Keratinocyte (primary cell): ENCODE measurements around the gene SERGEF.

Source experiments
- CTCF ChIP-seq, 3 experiments: IDR thresholded peaks in 1 of 3; conservative IDR thresholded peaks in 1 of 3; optimal IDR thresholded peaks in 1 of 3; 2 replicates in 2 of 3; 3 replicates in 1 of 3; pipeline versions ENCODE3 to v1.5.1; 2011; ENCODE audit warnings: low read length in 3 of 3, mild to moderate bottlenecking in 3 of 3, moderate library complexity in 2 of 3, control low read depth in 1 of 3, inconsistent platforms in 1 of 3; ENCODE audit not compliant: insufficient read depth in 2 of 3; ENCODE audit errors: extremely low read depth in 1 of 3
- EZH2 ChIP-seq: IDR thresholded peaks from one replicate; pipeline ENCODE4 v1.6.1; 2012; ENCODE audit warnings: inconsistent platforms, mild to moderate bottlenecking, low read length, moderate library complexity

- no peak for TF ChIP-seq CTCF (optimal IDR thresholded peaks at IDR 0.05 in 1 of 3, IDR thresholded peaks at IDR 0.05 in 1 of 3, conservative IDR thresholded peaks at IDR 0.05 in 1 of 3; ENCODE audit: extremely low read depth in 1 of 3, insufficient read depth in 2 of 3, low read length in 3 of 3)
- no peak for TF ChIP-seq EZH2
These were observed 265.5 kb downstream of the SERGEF start for GRCh38 chr11:17747131-17747955.
